GM23338 (cell line): ENCODE results near the gene BSND.

Experiments used
- CREB1 ChIP-seq: fragments of 250-450 bp; sonication (Bioruptor Pico); IDR thresholded peaks from 2 replicates; pipeline ENCODE4 v1.5.0; 2020; ENCODE audit warnings: low read depth, mild to moderate bottlenecking, moderate library complexity
- EZH2 ChIP-seq: fragments of 200-600 bp; sonication (generic); IDR thresholded peaks from one replicate; pipeline ENCODE4 v1.8.0; 2017; ENCODE audit warnings: antibody characterized with exemption, mild to moderate bottlenecking, low read depth; ENCODE audit not compliant: unreplicated experiment
- EZH2phosphoT487 ChIP-seq: fragments of 200-600 bp; sonication (generic); IDR thresholded peaks from one replicate; pipeline ENCODE4 v1.8.1; 2018; ENCODE audit warnings: antibody characterized with exemption; ENCODE audit not compliant: unreplicated experiment
- POLR2AphosphoS5 ChIP-seq: IDR thresholded peaks from 2 replicates; pipeline ENCODE4 v1.6.1; 2016; ENCODE audit warnings: antibody characterized with exemption, low read depth
- ZNF114 ChIP-seq: fragments of 250-450 bp; sonication (Bioruptor Pico); IDR thresholded peaks from 2 replicates; pipeline ENCODE4 v1.5.0; 2020; ENCODE audit warnings: mild to moderate bottlenecking, moderate library complexity
- ZNF331 ChIP-seq: fragments of 250-450 bp; sonication (Bioruptor Pico); IDR thresholded peaks from 2 replicates; pipeline ENCODE4 v1.5.0; 2020; ENCODE audit warnings: low read depth, mild to moderate bottlenecking, moderate library complexity
- TF ChIP-seq, protein P1 (sequence below), 2 experiments: fragments of 200-600 bp in 1 of 2; sonication (generic) in 1 of 2; conservative IDR thresholded peaks; 2 replicates each; pipeline versions ENCODE4 v1.5.1 to v1.6.1; 2016 to 2017; ENCODE audit warnings: antibody characterized with exemption in 2 of 2, low read depth in 2 of 2, mild to moderate bottlenecking in 2 of 2, moderate library complexity in 1 of 2
- TF ChIP-seq, protein P2 (sequence below): IDR thresholded peaks from one replicate; pipeline ENCODE4 v1.6.1; 2018; ENCODE audit warnings: antibody characterized with exemption; ENCODE audit not compliant: unreplicated experiment

DNA sequence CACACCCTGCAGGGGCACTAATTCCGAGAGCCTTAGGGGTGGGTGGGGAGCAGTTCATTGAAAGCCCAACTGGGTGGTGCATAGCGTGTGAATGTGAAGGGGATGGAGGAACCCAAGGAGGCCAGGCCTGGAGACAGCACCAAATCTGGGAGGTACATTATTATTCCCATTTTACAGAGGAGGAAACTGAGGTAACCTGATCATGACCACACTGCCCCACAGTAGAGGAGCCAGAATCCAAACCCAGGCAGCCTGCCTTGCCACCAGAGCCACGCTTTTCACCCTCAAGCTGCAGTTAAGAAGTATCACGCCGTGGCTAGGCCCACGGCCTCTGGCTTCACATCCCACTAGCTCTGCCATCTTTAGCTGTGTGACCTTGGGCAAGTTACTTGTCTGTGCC is 633 bp upstream of the BSND start:
- TF ChIP-seq, protein P1, sequence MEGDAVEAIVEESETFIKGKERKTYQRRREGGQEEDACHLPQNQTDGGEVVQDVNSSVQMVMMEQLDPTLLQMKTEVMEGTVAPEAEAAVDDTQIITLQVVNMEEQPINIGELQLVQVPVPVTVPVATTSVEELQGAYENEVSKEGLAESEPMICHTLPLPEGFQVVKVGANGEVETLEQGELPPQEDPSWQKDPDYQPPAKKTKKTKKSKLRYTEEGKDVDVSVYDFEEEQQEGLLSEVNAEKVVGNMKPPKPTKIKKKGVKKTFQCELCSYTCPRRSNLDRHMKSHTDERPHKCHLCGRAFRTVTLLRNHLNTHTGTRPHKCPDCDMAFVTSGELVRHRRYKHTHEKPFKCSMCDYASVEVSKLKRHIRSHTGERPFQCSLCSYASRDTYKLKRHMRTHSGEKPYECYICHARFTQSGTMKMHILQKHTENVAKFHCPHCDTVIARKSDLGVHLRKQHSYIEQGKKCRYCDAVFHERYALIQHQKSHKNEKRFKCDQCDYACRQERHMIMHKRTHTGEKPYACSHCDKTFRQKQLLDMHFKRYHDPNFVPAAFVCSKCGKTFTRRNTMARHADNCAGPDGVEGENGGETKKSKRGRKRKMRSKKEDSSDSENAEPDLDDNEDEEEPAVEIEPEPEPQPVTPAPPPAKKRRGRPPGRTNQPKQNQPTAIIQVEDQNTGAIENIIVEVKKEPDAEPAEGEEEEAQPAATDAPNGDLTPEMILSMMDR (conservative IDR thresholded peaks at IDR 0.05; ENCODE audit: low read depth in 2 of 2), result no peak
- TF ChIP-seq POLR2AphosphoS5 (no peak), CREB1 (CRISPR knock-in tag) (no peak), EZH2phosphoT487 (no peak), ZNF331 (no peak), EZH2 (no peak), ZNF114 (CRISPR knock-in tag) (no peak)
- TF ChIP-seq, protein P2, sequence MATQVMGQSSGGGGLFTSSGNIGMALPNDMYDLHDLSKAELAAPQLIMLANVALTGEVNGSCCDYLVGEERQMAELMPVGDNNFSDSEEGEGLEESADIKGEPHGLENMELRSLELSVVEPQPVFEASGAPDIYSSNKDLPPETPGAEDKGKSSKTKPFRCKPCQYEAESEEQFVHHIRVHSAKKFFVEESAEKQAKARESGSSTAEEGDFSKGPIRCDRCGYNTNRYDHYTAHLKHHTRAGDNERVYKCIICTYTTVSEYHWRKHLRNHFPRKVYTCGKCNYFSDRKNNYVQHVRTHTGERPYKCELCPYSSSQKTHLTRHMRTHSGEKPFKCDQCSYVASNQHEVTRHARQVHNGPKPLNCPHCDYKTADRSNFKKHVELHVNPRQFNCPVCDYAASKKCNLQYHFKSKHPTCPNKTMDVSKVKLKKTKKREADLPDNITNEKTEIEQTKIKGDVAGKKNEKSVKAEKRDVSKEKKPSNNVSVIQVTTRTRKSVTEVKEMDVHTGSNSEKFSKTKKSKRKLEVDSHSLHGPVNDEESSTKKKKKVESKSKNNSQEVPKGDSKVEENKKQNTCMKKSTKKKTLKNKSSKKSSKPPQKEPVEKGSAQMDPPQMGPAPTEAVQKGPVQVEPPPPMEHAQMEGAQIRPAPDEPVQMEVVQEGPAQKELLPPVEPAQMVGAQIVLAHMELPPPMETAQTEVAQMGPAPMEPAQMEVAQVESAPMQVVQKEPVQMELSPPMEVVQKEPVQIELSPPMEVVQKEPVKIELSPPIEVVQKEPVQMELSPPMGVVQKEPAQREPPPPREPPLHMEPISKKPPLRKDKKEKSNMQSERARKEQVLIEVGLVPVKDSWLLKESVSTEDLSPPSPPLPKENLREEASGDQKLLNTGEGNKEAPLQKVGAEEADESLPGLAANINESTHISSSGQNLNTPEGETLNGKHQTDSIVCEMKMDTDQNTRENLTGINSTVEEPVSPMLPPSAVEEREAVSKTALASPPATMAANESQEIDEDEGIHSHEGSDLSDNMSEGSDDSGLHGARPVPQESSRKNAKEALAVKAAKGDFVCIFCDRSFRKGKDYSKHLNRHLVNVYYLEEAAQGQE, result no peak
